Suprapubic skin (tissue), 3 donors: ENCODE measurements around the gene PLCB1.

ENCODE experiments used
- CTCF ChIP-seq, 2 donors: fragments of 200-600 bp in 1 of 2; fragments of 450-650 bp in 1 of 2; sonication (generic) in 1 of 2; IDR thresholded peaks; one replicate each; pipeline ENCODE4 v1.5.1; 2016 to 2019; ENCODE audit warnings: antibody characterized with exemption in 2 of 2, mild to moderate bottlenecking in 1 of 2, moderate library complexity in 1 of 2
- EP300 ChIP-seq: sonication (generic); formaldehyde crosslinking; IDR thresholded peaks from one replicate; pipeline ENCODE4 v1.6.1; 2017; ENCODE audit warnings: antibody characterized with exemption
- POLR2A ChIP-seq, 2 donors: fragments of 450-650 bp; IDR thresholded peaks; one replicate each; pipeline ENCODE4 v1.6.1; 2017; ENCODE audit warnings: antibody characterized with exemption in 2 of 2, mild to moderate bottlenecking in 2 of 2, moderate library complexity in 2 of 2

- TF ChIP-seq EP300 (no peak), CTCF (IDR thresholded peaks at IDR 0.05) (no peak), POLR2A (IDR thresholded peaks at IDR 0.05) (no peak)
Measured at GRCh38 chr20:8671370-8671961, 539.4 kb downstream of the PLCB1 start.
